B cell (primary cell): Measurements from ENCODE around the gene ASMTL. TPM values are rescaled to one million over a fixed set of nuclear protein-coding genes. Genes with fewer than 3 reads are reported as not detected.

Source experiments
- ATAC-seq: fragments of 200-7000 bp; cut with Tn5 transposase; one replicate; pipeline ENCODE4 v1.10.0; 2021; ENCODE audit warnings: low read depth, mild to moderate bottlenecking, moderate number of reproducible peaks, moderate library complexity
- CTCF ChIA-PET: fragments of 350-600 bp; sonication (Branson Sonifier 250); formaldehyde crosslinking; loops from one replicate; lab custom pipeline; 2021; ENCODE audit warnings: antibody characterized with exemption, inconsistent platforms; lab: Charles Lee
- POLR2A ChIA-PET: fragments of 350-600 bp; sonication (Branson Sonifier 250); formaldehyde crosslinking; loops from one replicate; lab custom pipeline; 2021; ENCODE audit warnings: antibody characterized with exemption; lab: Charles Lee
- DNase-seq: peaks from one replicate; pipeline ENCODE4 v3.0.0; 2013
- H2AFZ ChIP-seq: 2 replicates; pipeline ENCODE4 v1.6.1; 2012; ENCODE audit warnings: mild to moderate bottlenecking, low read depth, low read length; ENCODE audit not compliant: insufficient read depth, poor library complexity, severe bottlenecking
- H3K27ac ChIP-seq, 2 donors: 1 replicate in 1 of 2; 2 replicates in 1 of 2; pipeline ENCODE4 v1.5.1; 2012 to 2013; ENCODE audit warnings: low read length in 2 of 2, mild to moderate bottlenecking in 2 of 2, moderate library complexity in 1 of 2
- H3K27me3 ChIP-seq, 4 experiments: fragments of 200-600 bp in 1 of 4; sonication (generic) in 1 of 4; replicated peaks in 1 of 4; 1 replicate in 2 of 4; 2 replicates in 2 of 4; pipeline versions ENCODE4 v1.6.1 to v1.7.0; 2013 to 2016; ENCODE audit warnings: low read length in 3 of 4, mild to moderate bottlenecking in 2 of 4, mixed read lengths in 1 of 4, moderate library complexity in 1 of 4; ENCODE audit not compliant: insufficient read depth in 4 of 4, control insufficient read depth in 3 of 4; ENCODE audit errors: control extremely low read depth in 1 of 4
- H3K36me3 ChIP-seq, 2 experiments: replicated peaks in 1 of 2; 1 replicate in 1 of 2; 2 replicates in 1 of 2; pipeline versions ENCODE4 v1.6.1 to v1.7.1; 2013; ENCODE audit warnings: low read length in 1 of 2; ENCODE audit not compliant: insufficient read depth in 2 of 2, control insufficient read depth in 1 of 2; ENCODE audit errors: control extremely low read depth in 1 of 2, extremely low read depth in 1 of 2
- H3K4me1 ChIP-seq, 2 donors: fragments of 200-600 bp in 1 of 2; sonication (generic) in 1 of 2; 1 replicate in 1 of 2; 2 replicates in 1 of 2; pipeline versions ENCODE4 v1.5.1 to v1.6.1; 2013 to 2017; ENCODE audit warnings: low read length in 2 of 2; ENCODE audit not compliant: control insufficient read depth in 2 of 2, insufficient read depth in 2 of 2
- H3K4me2 ChIP-seq: replicated peaks from 2 replicates; pipeline ENCODE3; 2012; ENCODE audit warnings: mild to moderate bottlenecking, low read depth, low read length; ENCODE audit not compliant: poor library complexity, severe bottlenecking
- H3K4me3 ChIP-seq, 5 experiments: fragments of 200-600 bp in 1 of 5; sonication (generic) in 1 of 5; 1 replicate in 3 of 5; 2 replicates in 2 of 5; pipeline versions ENCODE4 v1.5.1 to v1.7.0; 2011 to 2016; ENCODE audit warnings: low read length in 4 of 5, mild to moderate bottlenecking in 4 of 5, low read depth in 2 of 5, control low read depth in 1 of 5, moderate library complexity in 1 of 5; ENCODE audit not compliant: insufficient read depth in 1 of 5; ENCODE audit errors: control extremely low read depth in 1 of 5, extremely low read depth in 1 of 5
- H3K79me2 ChIP-seq: fragments of 200-600 bp; sonication (generic); one replicate; pipeline ENCODE4 v1.6.0; 2016; ENCODE audit warnings: low read length; ENCODE audit not compliant: control insufficient read depth, insufficient read depth
- H3K9ac ChIP-seq: fragments of 200-600 bp; sonication (generic); 2 replicates; pipeline ENCODE4 v1.6.1; 2017; ENCODE audit warnings: mild to moderate bottlenecking, low read length, moderate library complexity
- H3K9me3 ChIP-seq, 3 donors: one replicate each; pipeline versions ENCODE4 v1.6.1 to v1.7.1; 2013; ENCODE audit warnings: low read length in 2 of 3; ENCODE audit not compliant: control insufficient read depth in 2 of 3, insufficient read depth in 1 of 3; ENCODE audit errors: control extremely low read depth in 1 of 3
- H4K20me1 ChIP-seq: 2 replicates; pipeline ENCODE4 v1.6.0; 2012; ENCODE audit warnings: mild to moderate bottlenecking, low read length; ENCODE audit not compliant: insufficient read depth, control insufficient read depth, poor library complexity, severe bottlenecking
- H3K27ac Mint-ChIP-seq: one replicate; pipeline ENCODE4 v1.8.0; 2021; ENCODE audit warnings: mixed read lengths
- H3K27me3 Mint-ChIP-seq: one replicate; pipeline ENCODE4 v1.8.0; 2021; ENCODE audit warnings: mixed read lengths
- H3K4me1 Mint-ChIP-seq: one replicate; pipeline ENCODE4 v1.8.0; 2021; ENCODE audit warnings: mixed read lengths
- H3K4me3 Mint-ChIP-seq: one replicate; pipeline ENCODE4 v1.8.0; 2021; ENCODE audit warnings: mixed read lengths
- H3K9me3 Mint-ChIP-seq: one replicate; pipeline ENCODE4 v1.8.0; 2022; ENCODE audit warnings: mixed read lengths; ENCODE audit not compliant: insufficient read depth
- EZH2 ChIP-seq: IDR thresholded peaks from 2 replicates; pipeline ENCODE4 v1.6.1; 2012; ENCODE audit warnings: borderline replicate concordance, low read depth, mild to moderate bottlenecking, moderate library complexity, low read length; ENCODE audit not compliant: insufficient read depth, poor library complexity, severe bottlenecking
- WGBS: methylation state at CpG from one replicate; pipeline ENCODE4 v1.1.5; 2013; ENCODE audit warnings: missing lambda C conversion rate; ENCODE audit not compliant: insufficient coverage; 5-methylcytosine and 5-hydroxymethylcytosine counted together
- intact Hi-C: fragments of 100-400 bp; cut with micrococcal nuclease; formaldehyde crosslinking; loops from one replicate; pipeline ENCODE4 v1.10.0; 2022
- polyA plus RNA-seq: library from polyadenylated mRNA; depleted of rRNA; stranded (reverse); fragments of >200 nt; gene quantifications from 2 replicates; pipeline ENCODE4 v1.2.3, GENCODE V29; 2012
- total RNA-seq, 2 donors: library from RNA; stranded (reverse); fragments of 120-200 nt in 1 of 2; gene quantifications; 1 replicate in 1 of 2; 2 replicates in 1 of 2; pipeline versions ENCODE4 v1.2.3 to v1.2.4, GENCODE V29; 2013 to 2022
- TF ChIP-seq, protein P1 (sequence below): fragments of 200-600 bp; IDR thresholded peaks from one replicate; pipeline ENCODE4 v1.8.0; 2022; ENCODE audit warnings: antibody characterized with exemption, mild to moderate bottlenecking

The ASMTL gene
- total and polyA plus RNA-seq, 2 donors (not counting 1 experiment from before 2014, with no cell fraction given): 33.3 to 52.9 TPM

DNA sequence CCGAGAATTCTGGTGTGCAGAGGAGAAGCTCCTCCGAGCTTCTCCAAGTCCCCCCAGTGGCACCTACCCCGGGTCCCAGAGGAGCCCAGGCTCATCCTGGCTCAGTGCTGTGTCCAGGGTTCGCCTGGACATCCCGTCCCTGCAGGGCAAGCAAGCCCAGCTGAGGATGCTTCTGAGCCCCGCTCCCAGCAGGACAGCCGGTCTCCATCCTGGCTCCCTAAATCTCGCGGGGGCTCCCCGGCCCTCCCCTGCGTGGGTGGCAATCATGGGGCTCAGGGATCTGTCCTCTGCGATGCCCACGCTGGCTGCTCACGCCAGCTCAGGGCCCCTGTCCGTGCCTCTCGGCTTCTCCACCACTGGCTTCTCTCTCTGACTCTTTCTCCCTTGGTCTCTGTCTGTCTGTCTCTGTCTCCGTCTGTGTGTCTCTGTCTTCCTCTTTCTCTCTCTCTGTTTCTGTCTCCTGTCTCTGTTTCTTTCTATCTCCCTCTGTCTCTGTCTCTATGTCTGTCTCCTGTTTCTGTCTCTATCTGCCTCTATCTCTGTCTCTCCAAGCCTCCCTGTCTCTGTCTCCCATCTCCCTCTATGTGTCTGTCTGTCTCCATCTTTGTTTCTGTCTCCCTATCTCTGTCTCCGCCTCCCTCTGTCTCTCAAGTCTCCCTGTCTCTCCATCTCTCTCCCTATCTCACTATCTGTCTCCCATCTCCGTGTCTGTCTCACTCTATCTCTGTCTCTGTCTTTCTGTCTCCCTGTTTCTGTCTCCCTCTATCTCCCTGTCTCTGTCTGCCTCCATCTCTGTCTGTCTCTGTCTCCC is 33.0 kb downstream of the ASMTL start:
- intact Hi-C loops: loop anchor here (2.0 kb wide), 1 partner anchor 73 kb away; no protein-coding TSS in a partner anchor
- no peaks in the 10 kb centered on the region for H3K27me3 Mint-ChIP-seq
- H3K4me2 ChIP-seq: no peak overlapping the region
- no peak overlapping the region for H2AFZ ChIP-seq
- no peak for DNase-seq
- ATAC-seq: no peak
- ChIA-PET CTCF (no interaction called here), POLR2A (no interaction called here)
- H3K4me1 ChIP-seq: no peaks in the 10 kb centered on the region
- H3K36me3 ChIP-seq: peaks cover 2 to 40% of the 10 kb centered on the region in 2 experiments
- no peak overlapping the region for H3K4me3 Mint-ChIP-seq
- H3K27ac Mint-ChIP-seq: peak overlapping the region; percentile 78
- H3K4me3 ChIP-seq: no peak overlapping the region
- peaks cover 7% of the 10 kb centered on the region for H3K9me3 Mint-ChIP-seq
- H4K20me1 ChIP-seq: no peaks in the 10 kb centered on the region
- no peaks in the 10 kb centered on the region for H3K27me3 ChIP-seq
- TF ChIP-seq, protein P1, sequence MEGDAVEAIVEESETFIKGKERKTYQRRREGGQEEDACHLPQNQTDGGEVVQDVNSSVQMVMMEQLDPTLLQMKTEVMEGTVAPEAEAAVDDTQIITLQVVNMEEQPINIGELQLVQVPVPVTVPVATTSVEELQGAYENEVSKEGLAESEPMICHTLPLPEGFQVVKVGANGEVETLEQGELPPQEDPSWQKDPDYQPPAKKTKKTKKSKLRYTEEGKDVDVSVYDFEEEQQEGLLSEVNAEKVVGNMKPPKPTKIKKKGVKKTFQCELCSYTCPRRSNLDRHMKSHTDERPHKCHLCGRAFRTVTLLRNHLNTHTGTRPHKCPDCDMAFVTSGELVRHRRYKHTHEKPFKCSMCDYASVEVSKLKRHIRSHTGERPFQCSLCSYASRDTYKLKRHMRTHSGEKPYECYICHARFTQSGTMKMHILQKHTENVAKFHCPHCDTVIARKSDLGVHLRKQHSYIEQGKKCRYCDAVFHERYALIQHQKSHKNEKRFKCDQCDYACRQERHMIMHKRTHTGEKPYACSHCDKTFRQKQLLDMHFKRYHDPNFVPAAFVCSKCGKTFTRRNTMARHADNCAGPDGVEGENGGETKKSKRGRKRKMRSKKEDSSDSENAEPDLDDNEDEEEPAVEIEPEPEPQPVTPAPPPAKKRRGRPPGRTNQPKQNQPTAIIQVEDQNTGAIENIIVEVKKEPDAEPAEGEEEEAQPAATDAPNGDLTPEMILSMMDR: no peak
- TF ChIP-seq EZH2: no peak
- peaks cover 0 to 66% (median 20%) of the 10 kb centered on the region in 3 donors for H3K9me3 ChIP-seq
- H3K79me2 ChIP-seq: no peaks in the 10 kb centered on the region
- WGBS: 94% methylated on average over 19 of the region's 19 CpGs
- H3K9ac ChIP-seq: no peak overlapping the region
- no peaks in the 10 kb centered on the region for H3K4me1 Mint-ChIP-seq
- no peak overlapping the region for H3K27ac ChIP-seq

DNA sequence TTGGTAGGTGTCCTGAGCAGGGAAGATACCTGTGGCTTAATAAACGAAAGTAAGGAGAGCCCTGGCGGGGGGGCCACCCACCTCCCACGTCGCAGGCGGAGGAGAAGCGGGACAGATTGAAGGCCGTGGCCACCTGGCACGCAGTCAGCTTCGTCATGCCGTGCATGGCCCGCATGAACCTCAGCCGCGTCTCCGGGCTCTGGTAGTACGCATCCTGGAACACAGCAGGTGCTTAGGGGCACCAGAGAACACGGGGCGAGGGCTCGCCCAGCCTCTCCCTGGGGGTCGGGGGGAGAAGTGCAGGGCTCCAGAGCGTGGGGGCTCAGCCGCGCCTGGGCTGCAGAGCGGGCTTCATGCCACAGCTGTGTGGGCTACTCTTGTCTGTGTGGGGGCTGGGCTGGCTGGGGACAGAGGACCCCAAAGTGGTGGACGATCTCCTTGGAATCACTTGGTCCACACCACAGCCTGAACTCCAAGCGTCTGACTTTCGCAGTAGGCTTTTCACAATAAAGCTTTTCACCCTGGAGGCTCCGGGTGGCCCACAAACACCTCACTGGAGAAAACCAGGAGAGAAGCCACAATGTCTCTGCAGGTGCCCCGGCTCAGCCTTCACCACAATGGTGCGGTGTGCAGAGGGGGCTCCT is 33.7 kb downstream of the ASMTL start:
- ChIA-PET CTCF (no interaction called here), POLR2A (no interaction called here)
- Histone ChIP-seq H3K9ac (no peak overlapping the region), H3K4me2 (no peak overlapping the region), H3K4me1 (no peaks in the 10 kb centered on the region), H3K27ac (no peak overlapping the region), H3K4me3 (no peak overlapping the region), H3K79me2 (no peaks in the 10 kb centered on the region), H4K20me1 (no peaks in the 10 kb centered on the region), H3K27me3 (no peaks in the 10 kb centered on the region), H2AFZ (no peak overlapping the region), H3K9me3 (peaks cover 0 to 66% (median 20%) of the 10 kb centered on the region in 3 donors), H3K36me3 (peaks cover 2 to 40% of the 10 kb centered on the region in 2 experiments)
- H3K27me3 Mint-ChIP-seq: no peaks in the 10 kb centered on the region
- no peaks in the 10 kb centered on the region for H3K4me1 Mint-ChIP-seq
- H3K9me3 Mint-ChIP-seq: peaks cover 7% of the 10 kb centered on the region
- WGBS: 96% methylated on average over 29 of the region's 29 CpGs
- DNase-seq: no peak
- intact Hi-C loops: loop anchor here (2.0 kb wide), 1 partner anchor 74 kb away; no protein-coding TSS in a partner anchor
- no peak overlapping the region for H3K4me3 Mint-ChIP-seq
- TF ChIP-seq EZH2: no peak
- TF ChIP-seq, protein P1: no peak
- no peak for ATAC-seq
- H3K27ac Mint-ChIP-seq: no peak overlapping the region
